NK-92 (cell line): Measurements from ENCODE around the gene B3GNT9.
"Not testable (repeated sequence)": the region's sequence is repeated elsewhere in the genome, so short reads cannot be mapped to it uniquely, and the experiment has no call there.

Experiments used
- DNase-seq: peaks from one replicate; lab custom pipeline; 2025; ENCODE audit not compliant: unreplicated experiment; lab: John Stamatoyannopoulos, UW

B3GNT9 gene

GRCh38 chr16:67151431-67152097 is 766 bp upstream of the B3GNT9 start:
- DNase-seq = no peak

DNA sequence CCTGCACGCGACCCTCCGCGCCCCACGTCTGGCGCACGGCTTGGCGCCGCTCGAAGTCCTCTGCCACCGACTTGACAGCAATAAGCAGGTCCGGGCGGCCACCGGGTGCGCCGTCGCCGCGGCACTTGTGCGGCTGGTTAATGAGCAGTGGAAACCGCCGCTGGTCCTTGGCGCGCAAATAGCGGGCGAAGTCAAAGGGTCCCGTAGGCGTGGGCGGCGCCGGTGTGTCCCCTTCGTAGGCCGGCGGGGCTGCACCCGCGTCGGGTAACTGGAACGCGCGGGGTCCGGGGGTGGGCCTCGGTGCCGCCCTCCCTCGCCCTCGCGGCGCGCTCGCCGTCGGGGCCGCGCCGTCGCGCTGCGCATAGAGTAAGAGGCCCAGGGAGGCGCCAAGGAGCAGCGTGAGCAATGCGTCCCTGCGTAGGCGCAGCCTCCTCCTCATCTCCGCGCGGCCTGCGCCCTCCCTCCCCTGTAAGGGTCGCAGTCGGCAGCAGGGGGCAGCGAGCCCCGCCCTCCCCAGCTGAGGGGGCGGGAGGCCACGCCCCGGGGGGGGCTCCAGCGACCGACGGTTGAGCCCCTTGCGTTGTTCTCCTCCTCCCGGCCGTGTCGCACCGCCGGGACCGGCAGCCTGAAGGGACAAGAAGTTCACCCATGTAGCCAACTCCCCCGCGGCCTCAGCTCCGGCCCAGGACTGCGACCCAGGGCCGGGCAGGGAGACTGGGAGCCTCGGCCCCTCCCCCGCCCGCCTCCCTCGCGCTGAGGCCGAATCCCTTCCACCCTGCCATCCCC is 558 bp downstream of the B3GNT9 start:
- no peak for DNase-seq

DNA sequence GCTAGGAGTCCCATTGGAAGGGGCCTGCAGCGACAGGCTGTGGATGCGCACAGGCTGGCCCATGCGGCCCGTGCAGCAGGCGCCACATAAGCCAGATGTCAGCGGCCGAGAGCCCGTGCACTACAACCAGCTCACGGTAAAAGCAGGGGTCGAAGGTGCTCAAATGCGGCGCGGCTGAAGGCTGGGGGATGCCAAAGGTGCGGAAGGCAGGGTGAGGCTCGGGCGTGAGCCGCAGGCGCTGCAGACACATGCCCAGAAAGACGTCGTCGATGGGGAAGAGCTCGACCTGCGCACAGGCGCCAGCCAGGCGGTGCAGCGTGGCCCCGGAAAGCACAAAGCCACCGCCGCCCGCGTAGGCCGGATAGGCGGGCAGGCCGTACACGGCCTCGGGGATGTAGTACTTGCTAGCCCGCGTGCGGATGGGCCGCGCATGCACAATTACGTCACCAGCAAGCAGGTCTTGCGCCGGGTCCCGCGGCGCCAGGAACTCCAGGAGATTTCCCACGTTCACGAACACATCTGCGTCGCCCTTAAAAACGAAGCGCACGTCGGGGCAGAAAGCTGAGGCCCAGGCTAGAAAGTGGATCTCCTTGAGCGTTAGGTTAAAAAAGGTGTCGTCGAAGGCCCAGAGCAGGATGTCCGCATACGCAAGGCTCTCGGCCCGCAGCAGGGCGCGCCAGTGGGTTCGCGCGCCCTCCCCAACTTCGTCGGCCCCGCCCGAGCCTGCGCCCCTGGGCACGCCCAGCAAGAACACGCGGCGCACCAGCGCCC is 1.3 kb downstream of the B3GNT9 start:
- no peak for DNase-seq

GRCh38 chr16:67148656-67149275 is 2.0 kb downstream of the B3GNT9 start:
- no peak for DNase-seq

DNA sequence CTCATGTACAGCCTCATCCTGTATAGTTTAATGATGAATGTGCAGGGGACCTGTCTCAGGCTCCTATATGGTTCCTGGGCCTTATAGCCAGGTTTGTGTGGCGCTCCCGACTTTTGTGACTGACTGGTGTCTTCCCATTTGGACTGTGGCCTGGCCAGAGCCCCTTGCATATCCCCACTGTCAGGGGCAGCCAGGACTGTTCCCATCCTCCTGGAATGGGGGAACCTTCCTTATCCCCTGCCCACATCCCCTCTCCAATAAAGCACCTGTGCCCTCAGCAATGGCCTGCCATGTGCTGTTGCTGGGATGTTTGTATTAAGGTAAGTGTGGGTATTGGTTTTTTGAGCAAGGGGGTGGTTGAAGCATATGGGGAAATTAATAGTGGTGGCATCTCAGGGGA is 2.6 kb downstream of the B3GNT9 start:
- DNase-seq = no peak

- no peak for DNase-seq
Measured at GRCh38 chr16:67147437-67148140, 3.2 kb downstream of the B3GNT9 start.

DNA sequence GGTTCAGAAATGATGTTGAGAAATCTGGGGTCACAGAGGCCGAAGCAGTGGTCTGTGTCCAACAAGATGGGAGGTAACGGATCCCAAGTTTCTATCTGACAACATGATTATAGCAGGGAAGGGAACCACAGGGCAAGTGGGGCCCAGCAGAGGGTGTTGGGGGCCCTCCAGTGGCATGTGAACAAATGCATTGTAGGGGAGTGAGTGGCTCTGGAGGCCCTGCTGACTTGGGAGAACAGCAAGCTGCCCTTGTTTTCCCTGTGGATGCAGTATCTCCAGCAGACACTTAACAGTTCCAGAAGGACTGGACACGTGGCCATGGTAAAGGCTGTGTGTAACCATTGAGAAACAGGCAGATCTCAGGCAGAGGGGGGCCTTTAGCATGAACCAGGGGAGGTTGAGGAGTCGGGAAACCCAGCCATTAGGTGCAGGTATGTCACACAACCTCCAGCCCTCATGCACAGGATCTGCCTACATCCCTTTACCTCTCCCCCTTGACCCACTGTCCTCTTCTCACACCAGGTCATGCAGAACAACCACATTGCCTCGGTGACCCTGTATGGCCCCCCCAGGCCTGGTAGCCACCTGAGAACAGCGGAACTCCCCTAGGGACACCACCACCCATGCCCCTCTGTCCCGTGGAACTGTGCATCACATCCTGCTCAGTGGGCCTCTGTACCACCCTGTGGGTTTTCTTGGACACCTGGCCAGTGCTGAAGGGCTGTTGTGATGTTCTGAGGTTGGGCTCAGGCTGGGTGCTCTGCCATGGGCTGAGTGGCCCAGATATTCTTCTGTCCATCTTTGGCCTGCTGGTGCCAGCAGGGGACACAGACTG is 4.1 kb downstream of the B3GNT9 start:
- no peak for DNase-seq

- DNase-seq = no peak
Measured at GRCh38 chr16:67145746-67146145, 5.1 kb downstream of the B3GNT9 start.

- no peak for DNase-seq
Measured at GRCh38 chr16:67144943-67145342, 5.9 kb downstream of the B3GNT9 start.

DNA sequence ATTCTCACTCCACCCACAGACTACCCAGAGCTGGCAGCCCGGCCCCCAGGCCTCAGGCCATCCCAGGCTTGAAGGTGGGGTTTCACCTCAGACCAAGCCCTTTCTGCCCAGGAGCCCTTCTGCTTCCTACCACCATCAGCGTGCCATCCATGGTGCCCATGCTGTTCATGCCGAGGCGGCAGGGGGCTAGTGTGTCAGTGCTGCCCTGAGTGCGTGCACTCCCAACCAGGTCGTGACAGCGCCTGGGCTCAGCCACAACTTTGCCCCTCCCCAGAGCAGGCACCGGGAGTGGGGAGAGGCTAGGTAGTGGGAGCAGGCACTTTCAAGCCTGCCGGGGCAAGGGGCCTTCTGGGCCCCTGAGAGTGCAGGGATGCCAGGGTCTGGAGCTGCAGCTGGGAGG is 8.5 kb downstream of the B3GNT9 start:
- no peak for DNase-seq

DNA sequence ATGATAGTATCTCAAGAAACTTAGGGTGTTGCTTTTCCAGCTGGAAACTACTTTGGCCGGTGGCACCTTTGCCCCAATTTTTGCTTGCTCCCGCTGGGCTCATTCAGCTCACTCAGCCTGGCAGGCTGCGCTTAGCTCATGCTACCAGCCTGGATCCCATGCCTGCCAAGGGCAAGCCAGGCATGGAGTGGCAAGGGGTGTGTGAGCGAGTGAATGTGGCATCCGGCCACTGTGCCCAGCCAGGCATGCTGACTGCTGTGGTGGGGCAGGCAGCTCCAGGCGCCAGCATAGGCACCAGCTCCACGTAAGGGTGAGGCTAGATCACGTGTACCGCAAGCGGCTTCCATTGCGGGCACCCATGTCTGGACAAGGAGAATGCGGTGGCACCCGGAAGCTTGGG is 9.4 kb downstream of the B3GNT9 start:
- DNase-seq = no peak

DNA sequence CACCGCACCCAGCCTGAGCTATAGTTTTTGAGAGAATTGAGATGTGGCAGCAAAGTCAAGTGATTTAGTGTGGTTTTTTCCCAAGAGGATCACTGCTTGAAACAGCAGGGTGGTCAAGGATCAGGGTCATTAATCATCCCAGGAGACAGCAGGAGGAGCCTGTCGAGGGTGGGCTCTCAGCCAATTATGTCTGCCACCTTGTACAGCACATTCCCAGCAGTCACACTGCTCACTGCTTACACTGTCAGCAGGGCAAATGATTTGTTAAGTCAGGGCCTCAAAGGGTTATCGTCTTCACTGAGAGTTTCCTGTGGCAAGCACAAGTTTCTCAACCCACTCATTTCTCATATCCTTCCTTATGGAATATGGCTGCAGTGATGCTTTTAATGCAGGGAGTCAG is 13.2 kb downstream of the B3GNT9 start:
- no peak for DNase-seq

DNA sequence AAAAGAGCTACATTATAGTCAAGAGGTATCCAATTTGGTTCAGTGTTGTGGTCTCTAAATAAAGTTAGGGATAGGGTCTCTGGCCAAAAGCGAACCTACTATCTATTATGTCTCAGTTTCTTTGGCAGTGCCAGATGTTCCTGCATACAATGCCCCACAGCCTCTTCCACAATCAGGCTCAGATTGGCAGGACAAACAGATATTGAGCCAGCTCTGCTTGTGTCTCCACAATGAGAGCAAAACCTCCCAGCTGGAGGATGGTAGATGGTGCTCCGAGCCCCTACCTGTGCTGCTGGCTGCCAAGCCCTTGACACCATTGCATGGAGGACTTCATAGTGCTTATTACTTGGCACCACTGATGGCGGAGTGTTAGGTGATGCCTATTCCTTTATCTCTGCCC is 21.4 kb downstream of the B3GNT9 start:
- no peak for DNase-seq

DNA sequence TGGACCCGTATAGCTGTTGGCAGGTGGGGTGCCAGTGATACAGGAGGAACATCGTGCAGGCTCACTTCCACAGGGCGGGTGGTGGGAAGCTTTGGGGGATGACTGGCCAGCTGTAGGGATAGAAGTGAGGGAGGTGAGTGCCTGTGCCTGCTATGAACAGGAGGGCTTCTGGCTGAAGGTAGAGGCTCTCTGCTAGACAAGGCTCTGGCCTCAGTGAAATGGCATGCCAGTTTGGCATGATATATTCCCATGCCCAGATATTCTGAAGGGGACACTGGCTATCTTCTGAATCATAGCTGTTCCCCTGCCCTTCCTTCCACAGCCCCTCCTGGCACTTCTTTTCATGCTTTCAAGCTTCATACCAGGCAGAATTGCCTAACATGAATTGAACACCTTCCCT is 21.9 kb downstream of the B3GNT9 start:
- DNase-seq = no peak

GRCh38 chr16:67128417-67128816 is 22.4 kb downstream of the B3GNT9 start:
- no peak for DNase-seq

DNA sequence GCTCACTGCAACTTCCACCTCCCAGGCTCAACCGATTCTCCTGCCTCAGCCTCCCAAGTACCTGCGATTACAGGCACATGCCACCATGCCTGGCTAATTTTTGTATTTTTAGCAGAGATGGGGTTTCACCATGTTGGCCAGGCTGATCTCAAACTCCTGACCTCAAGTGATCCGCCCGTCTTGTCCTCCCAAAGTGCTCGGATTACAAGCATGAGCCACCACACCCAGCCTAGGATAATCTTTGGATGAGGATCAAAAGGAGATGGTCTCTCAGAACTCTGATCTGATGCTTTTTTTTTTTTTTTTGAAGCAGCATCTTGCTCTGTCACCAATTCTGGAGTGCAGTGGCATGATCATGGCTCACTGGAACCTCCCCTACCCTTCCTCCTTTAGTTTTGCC is 28.0 kb downstream of the B3GNT9 start:
- not testable (repeated sequence) for DNase-seq

- no peak for DNase-seq
Measured at GRCh38 chr16:67120025-67120424, 30.8 kb downstream of the B3GNT9 start.

GRCh38 chr16:67117716-67118115 is 33.1 kb downstream of the B3GNT9 start:
- no peak for DNase-seq

- DNase-seq = no peak
Measured at GRCh38 chr16:67116388-67117311, 34.1 kb downstream of the B3GNT9 start.
